SK-N-MC (cell line): Measurements from ENCODE around the gene IGF2BP1.

Source experiments
- DNase-seq: peaks from one replicate; pipeline ENCODE4 v3.0.0-alpha.2; 2011; ENCODE audit warnings: low read depth, low spot score
- H3K27ac ChIP-seq: fragments of 200-600 bp; sonication (generic); 2 replicates; pipeline ENCODE4 v1.5.1; 2016; ENCODE audit warnings: mixed run types
- H3K36me3 ChIP-seq: fragments of 200-600 bp; sonication (generic); 2 replicates; pipeline ENCODE4 v1.6.1; 2017; ENCODE audit warnings: antibody characterized with exemption, low read length, mixed read lengths; ENCODE audit not compliant: insufficient read depth
- H3K4me3 ChIP-seq: fragments of 200-600 bp; sonication (generic); 2 replicates; pipeline ENCODE4 v1.5.1; 2016
- H3K9ac ChIP-seq: fragments of 200-600 bp; sonication (generic); 2 replicates; pipeline ENCODE4 v1.8.0; 2017; ENCODE audit warnings: mixed run types, mixed read lengths; ENCODE audit not compliant: insufficient read length
- H3K9me3 ChIP-seq: fragments of 200-600 bp; sonication (generic); 2 replicates; pipeline ENCODE4 v1.6.1; 2017; ENCODE audit warnings: low read depth, mild to moderate bottlenecking, antibody characterized with exemption, low read length, moderate library complexity, mixed read lengths
- EZH2 ChIP-seq: fragments of 200-600 bp; sonication (generic); IDR thresholded peaks from one replicate; pipeline ENCODE4 v1.6.1; 2017; ENCODE audit warnings: antibody characterized with exemption
- FOXP2 ChIP-seq: optimal IDR thresholded peaks from 2 replicates; pipeline ENCODE3; 2011; ENCODE audit warnings: mild to moderate bottlenecking, moderate library complexity; ENCODE audit not compliant: insufficient read depth; ENCODE audit errors: extremely low read length, control extremely low read depth
- POLR2AphosphoS5 ChIP-seq: IDR thresholded peaks from 2 replicates; pipeline ENCODE4 v1.6.1; 2012; ENCODE audit warnings: mild to moderate bottlenecking, low read depth, low read length, borderline replicate concordance

Gene IGF2BP1

DNA sequence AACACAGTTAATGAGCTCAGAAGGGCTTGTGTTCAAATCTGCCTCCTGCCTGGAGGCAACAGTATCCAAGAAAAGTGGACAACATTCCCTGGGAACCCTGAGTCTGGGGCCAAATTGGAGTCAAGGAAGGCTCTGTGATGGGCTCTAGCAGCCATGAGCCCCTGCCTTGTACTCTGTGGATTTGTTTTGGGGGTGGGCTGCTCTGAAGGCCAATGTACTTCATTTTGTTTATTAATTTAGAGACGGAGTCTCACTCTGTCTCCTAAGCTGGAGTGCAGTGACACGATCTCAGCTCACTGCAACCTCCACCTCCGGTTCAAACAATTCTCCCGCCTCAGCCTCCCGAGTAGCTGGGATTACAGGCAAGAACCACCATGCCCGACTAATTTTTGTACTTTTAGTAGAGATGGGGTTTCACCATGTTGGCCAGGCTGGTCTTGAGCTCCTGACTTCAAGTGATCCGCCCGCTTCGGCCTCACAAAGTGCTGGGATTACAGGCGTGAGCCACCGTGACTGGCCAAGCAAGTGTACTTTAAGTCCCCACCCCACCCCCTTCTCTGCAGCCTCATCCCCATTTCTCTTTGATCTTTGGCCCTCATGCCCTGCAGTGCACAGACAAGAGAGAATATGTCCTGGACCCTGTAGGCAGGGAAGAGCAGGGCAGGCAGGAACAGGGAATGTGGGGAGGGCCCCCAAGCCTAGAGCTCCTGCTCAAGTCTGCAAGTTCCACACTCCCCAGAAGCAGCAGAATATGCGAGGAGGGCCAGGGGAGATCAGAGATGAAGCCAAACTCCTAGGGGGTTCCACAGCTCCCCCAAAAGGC is 26.1 kb upstream of the IGF2BP1 start:
- no peak for TF ChIP-seq EZH2
- no peak for TF ChIP-seq FOXP2
- TF ChIP-seq POLR2AphosphoS5: no peak
- no peak for DNase-seq
- no peaks in the 10 kb centered on the region for H3K9me3 ChIP-seq
- H3K27ac ChIP-seq: no peak overlapping the region
- H3K9ac ChIP-seq: no peak overlapping the region
- H3K36me3 ChIP-seq: no peaks in the 10 kb centered on the region
- H3K4me3 ChIP-seq: no peak overlapping the region

DNA sequence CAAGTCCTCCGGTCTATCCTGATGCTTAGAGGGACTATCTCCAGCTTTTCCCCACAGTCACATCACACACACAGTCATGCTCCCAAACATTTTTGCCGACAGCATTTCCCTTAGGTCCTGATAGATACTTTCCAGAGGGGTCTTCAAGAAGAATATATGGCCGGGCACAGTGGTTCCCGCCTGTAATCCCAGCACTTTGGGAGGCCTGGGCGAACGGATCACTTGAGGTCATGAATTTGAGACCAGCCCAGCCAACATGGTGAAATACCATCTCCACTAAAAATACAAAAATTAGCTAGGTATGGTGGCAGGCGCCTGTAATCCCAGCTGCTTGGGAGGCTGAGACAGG is 24.5 kb upstream of the IGF2BP1 start:
- H3K4me3 ChIP-seq: no peak overlapping the region
- H3K9me3 ChIP-seq: no peaks in the 10 kb centered on the region
- no peaks in the 10 kb centered on the region for H3K36me3 ChIP-seq
- TF ChIP-seq EZH2: no peak
- no peak for TF ChIP-seq POLR2AphosphoS5
- TF ChIP-seq FOXP2: no peak
- no peak overlapping the region for H3K9ac ChIP-seq
- no peak for DNase-seq
- no peak overlapping the region for H3K27ac ChIP-seq

DNA sequence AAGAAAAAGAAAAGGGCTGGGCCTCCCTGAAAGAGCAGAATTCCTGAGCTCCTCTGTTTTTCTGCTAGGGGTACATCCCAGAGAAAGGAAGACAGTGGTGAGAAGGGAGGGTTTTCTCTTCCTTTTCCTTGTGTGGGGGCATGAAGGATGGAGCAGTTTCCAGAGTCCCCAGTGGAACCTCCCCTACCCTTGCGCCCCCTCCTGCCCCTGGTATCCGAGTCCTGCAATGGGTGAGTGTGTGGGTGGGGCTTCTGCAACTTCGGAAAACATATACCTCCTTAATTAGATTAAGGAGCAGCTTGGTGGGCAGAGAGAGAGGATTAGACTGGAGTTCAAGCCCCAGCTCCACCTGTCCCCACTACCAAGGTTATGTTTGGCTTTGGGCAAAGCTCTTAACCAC is 23.4 kb upstream of the IGF2BP1 start:
- no peak for DNase-seq
- TF ChIP-seq POLR2AphosphoS5 (no peak), FOXP2 (no peak), EZH2 (no peak)
- Histone ChIP-seq H3K9ac (no peak overlapping the region), H3K9me3 (no peaks in the 10 kb centered on the region), H3K27ac (no peak overlapping the region), H3K4me3 (no peak overlapping the region), H3K36me3 (no peaks in the 10 kb centered on the region)

DNA sequence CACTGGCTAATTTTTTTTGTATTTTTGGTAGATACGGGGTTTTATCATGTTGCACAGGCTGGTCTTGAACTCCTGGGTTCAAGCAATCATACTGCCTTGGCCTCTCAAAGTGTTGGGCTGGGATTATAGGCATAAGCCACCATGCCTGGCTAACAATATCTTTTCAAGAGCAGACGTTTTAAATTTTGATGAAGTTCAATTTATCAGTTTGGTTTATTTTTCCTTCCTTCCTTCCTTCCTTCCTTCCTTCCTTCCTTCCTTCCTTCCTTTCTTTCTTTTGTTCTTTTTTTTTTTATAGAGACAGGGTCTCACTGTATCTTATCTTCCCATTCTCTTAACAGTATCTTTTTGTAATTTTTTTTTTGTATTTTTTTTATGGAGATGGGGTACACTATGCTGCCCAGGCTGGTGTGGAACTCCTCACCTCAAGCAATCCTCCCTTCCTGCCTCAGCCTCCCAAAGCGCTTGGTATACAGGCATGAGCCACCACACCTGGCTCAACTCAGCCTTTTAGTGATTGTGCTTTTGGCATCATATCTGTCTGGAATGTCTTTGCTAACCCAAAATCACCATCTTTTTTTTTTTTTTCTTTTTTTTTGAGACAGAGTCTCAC is 15.2 kb upstream of the IGF2BP1 start:
- TF ChIP-seq EZH2 (no peak), POLR2AphosphoS5 (peak; percentile 59; the same call in 1 of the 2 replicates)
- no peak overlapping the region for H3K4me3 ChIP-seq
- H3K27ac ChIP-seq: peak overlapping the region; percentile 96
- H3K9ac ChIP-seq: no peak overlapping the region
- peaks cover 4% of the 10 kb centered on the region; the same call in 1 of the 2 replicates for H3K9me3 ChIP-seq
- no peaks in the 10 kb centered on the region for H3K36me3 ChIP-seq
- peak; percentile 88 for DNase-seq

DNA sequence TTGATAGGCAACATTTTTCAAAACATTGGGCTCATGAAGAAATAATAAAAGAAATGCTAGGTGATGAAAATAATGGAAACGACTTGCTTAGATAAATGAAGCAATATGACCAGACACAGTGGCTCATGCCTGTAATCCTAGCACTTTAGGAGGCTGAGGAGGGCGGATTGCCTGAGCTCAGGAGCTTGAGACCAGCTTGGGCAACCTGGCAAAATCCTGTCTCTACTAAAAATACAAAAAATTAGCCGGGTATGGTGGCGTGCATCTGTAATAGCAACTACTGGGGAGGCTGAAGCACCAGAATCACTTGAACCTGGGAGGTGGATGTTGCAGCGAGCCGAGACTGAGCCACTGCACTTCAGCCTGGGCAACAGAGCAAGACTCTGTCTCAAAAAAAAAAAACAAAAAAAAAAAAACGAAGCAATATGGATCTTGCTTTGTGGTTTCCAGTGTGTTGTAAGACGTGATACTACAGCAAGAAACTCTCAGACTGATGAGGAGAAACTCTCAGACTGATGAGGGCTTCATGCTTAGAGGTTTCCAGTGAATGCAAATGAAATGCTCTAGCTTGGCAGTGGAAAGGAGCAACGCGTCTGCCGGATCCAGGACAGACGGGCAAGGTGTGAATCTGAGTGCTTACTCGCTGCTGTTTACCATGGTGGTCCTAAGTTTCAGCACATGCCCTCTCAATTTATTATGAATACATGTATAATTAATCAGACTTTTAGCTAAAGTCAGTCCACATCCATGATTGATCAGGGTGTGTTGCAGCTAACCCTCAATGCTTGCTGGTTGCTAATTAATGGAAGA is 11.5 kb upstream of the IGF2BP1 start:
- TF ChIP-seq FOXP2 (no peak), EZH2 (no peak), POLR2AphosphoS5 (no peak)
- H3K9ac ChIP-seq: no peak overlapping the region
- no peaks in the 10 kb centered on the region for H3K36me3 ChIP-seq
- DNase-seq: no peak
- no peak overlapping the region for H3K4me3 ChIP-seq
- H3K9me3 ChIP-seq: peaks cover 4% of the 10 kb centered on the region; the same call in 1 of the 2 replicates
- peak overlapping the region; percentile 90 for H3K27ac ChIP-seq

DNA sequence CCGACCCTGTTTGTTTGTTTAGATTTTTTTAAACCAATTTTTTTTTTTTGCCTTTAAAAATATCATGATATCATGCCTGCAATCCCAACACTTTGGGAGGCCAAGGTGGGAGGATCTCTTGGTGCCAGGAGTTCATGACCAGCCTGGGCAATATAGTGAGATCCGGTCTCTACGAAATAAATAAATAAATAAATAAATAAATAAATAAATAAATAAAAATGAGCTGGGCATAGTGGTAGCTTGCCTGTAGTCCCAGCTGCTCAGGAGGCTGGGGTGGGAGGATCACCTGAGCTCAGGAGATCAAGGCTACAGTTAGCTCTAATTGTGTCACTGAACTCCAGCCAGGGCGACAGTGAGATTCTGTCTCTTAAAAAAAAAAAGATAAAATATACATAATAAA is 8.1 kb upstream of the IGF2BP1 start:
- Histone ChIP-seq H3K9me3 (no peaks in the 10 kb centered on the region), H3K36me3 (no peaks in the 10 kb centered on the region), H3K9ac (no peak overlapping the region), H3K4me3 (no peak overlapping the region), H3K27ac (peak overlapping the region; percentile 100; the same call in 1 of the 2 replicates)
- no peak for DNase-seq
- no peak for TF ChIP-seq POLR2AphosphoS5
- TF ChIP-seq FOXP2: no peak
- no peak for TF ChIP-seq EZH2

DNA sequence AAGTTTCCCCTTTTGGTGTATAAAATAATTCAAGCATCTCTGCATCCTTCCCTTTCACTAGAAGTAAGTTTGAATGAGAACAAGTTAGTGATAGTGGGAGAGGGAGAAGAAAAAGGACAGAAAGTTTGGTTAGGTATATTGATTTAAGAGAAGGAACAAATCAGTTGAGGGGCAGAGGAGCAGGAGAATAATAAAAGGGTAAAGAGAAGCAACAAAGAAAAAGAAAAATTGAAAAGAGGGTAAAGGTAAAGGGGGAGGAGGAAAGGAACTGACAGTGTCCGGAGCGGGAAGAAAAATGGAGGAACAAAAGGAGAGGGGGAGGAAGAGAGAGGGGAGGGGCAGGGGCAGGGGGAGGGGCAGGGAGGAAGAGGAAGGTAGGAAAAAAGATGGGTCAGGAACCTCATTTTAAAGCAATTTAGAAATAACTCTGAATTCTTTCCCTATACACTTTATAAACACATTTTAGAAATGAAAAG is 6.3 kb upstream of the IGF2BP1 start:
- Histone ChIP-seq H3K9me3 (no peaks in the 10 kb centered on the region), H3K9ac (peak overlapping the region; percentile 100), H3K36me3 (no peaks in the 10 kb centered on the region), H3K27ac (peak overlapping the region; percentile 100), H3K4me3 (peak overlapping the region; percentile 73)
- DNase-seq: no peak
- TF ChIP-seq FOXP2 (no peak), POLR2AphosphoS5 (no peak), EZH2 (no peak)

DNA sequence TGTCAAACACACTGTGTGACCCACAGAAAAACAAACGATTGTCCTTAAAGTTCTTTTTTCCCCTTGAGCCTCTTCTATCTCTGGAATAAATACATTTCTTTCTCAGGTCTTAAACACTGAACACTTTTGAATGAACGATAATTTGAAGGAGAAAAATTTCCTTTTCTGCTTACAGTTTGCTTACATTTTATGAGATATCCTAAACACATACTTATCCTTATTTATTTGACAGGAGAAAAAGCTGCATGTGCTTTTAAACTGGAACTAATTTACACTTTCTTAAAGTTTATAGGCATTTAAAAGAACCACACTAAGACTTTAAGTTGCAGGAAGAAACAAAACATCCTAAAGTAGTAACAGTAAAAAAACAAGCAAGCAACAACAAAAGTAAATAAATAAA is 4.7 kb upstream of the IGF2BP1 start:
- Histone ChIP-seq H3K9ac (peak overlapping the region; percentile 100), H3K36me3 (no peaks in the 10 kb centered on the region), H3K9me3 (no peaks in the 10 kb centered on the region), H3K27ac (peak overlapping the region; percentile 100), H3K4me3 (peak overlapping the region; percentile 73)
- no peak for TF ChIP-seq POLR2AphosphoS5
- TF ChIP-seq EZH2: no peak
- TF ChIP-seq FOXP2: no peak
- DNase-seq: no peak
